Heart right ventricle (tissue), 16 donors: ENCODE measurements around the gene PYGO2. TPM values are rescaled to one million over a fixed set of nuclear protein-coding genes. Genes with fewer than 3 reads are reported as not detected.

Experiments
- ATAC-seq, 8 donors: fragments of 200-7000 bp; cut with Tn5 transposase; one replicate each; pipeline ENCODE4 v1.9.1; 2020; ENCODE audit warnings: mild to moderate bottlenecking in 8 of 8, moderate library complexity in 8 of 8, moderate number of reproducible peaks in 1 of 8
- DNase-seq, 2 donors: peaks; one replicate each; pipeline ENCODE4 v3.0.0-alpha.2; 2020
- H3K27ac ChIP-seq, 10 donors: fragments of 200-600 bp; sonication (generic) in 2 of 10; one replicate each; pipeline versions ENCODE4 v1.5.0 to v1.8.0; 2020 to 2022; ENCODE audit warnings: mild to moderate bottlenecking in 3 of 10
- H3K27me3 ChIP-seq, 7 donors: fragments of 200-600 bp; one replicate each; pipeline ENCODE4 v1.8.0; 2021 to 2022; ENCODE audit warnings: mild to moderate bottlenecking in 2 of 7
- H3K36me3 ChIP-seq, 9 donors: fragments of 200-600 bp; sonication (generic) in 1 of 9; one replicate each; pipeline versions ENCODE4 v1.5.0 to v1.8.0; 2020 to 2022; ENCODE audit warnings: mild to moderate bottlenecking in 2 of 9
- H3K4me1 ChIP-seq, 9 donors: fragments of 200-600 bp; sonication (generic) in 1 of 9; one replicate each; pipeline versions ENCODE4 v1.5.0 to v1.8.0; 2020 to 2022; ENCODE audit warnings: mild to moderate bottlenecking in 4 of 9
- H3K4me3 ChIP-seq, 10 donors: fragments of 200-600 bp; sonication (generic) in 2 of 10; one replicate each; pipeline versions ENCODE4 v1.5.0 to v1.8.0; 2020 to 2022; ENCODE audit warnings: mild to moderate bottlenecking in 7 of 10, moderate library complexity in 2 of 10
- H3K9me3 ChIP-seq, 11 donors: fragments of 200-600 bp in 10 of 11; sonication (generic) in 2 of 11; one replicate each; pipeline versions ENCODE4 v1.5.0 to v1.8.0; 2013 to 2022; ENCODE audit warnings: mild to moderate bottlenecking in 2 of 11, control low read depth in 1 of 11, moderate library complexity in 1 of 11
- WGBS, 2 donors: extraction: QIAGEN DNeasy Blood & Tissue Kit; methylation state at CpG; one replicate each; pipeline ENCODE4 v1.1.7; 2013; ENCODE audit warnings: inconsistent platforms in 1 of 2; 5-methylcytosine and 5-hydroxymethylcytosine counted together
- intact Hi-C, 10 donors: fragments of 100-400 bp; cut with DNase I; formaldehyde crosslinking; loops; one replicate each; pipeline versions ENCODE4 v1.11.1 to v1.14.2; 2022
- polyA plus RNA-seq, 2 donors: library from polyadenylated mRNA; stranded (reverse); fragments of 200-250 nt; gene quantifications; one replicate each; pipeline ENCODE4 v1.2.3, GENCODE V29; 2013
- total RNA-seq, 10 donors: library from RNA; stranded (reverse); fragmentation: NEBNext Ultra II Directional in 3 of 10; extraction: Animal tissue kit (Norgen Biotek cat#: 25700) in 3 of 10; gene quantifications; one replicate each; pipeline versions ENCODE4 v1.2.1 to v1.2.4, GENCODE V29; 2021 to 2023
- TF ChIP-seq, protein P1 (sequence below), 9 donors: fragments of 200-600 bp; sonication (generic) in 2 of 9; IDR thresholded peaks; one replicate each; pipeline versions ENCODE4 v1.5.0 to v1.8.0; 2021 to 2022; ENCODE audit warnings: antibody characterized with exemption in 9 of 9, mild to moderate bottlenecking in 5 of 9, moderate library complexity in 1 of 9
- donor health status: Arrhythmogenic right ventricular cardiomyopathy.
- donor health status: ischemic (EF 13 %, LVEDD 7.1; RV severe dilation, severe dysfunction).
- donor health status: healthy with polysubstance abuse.
- donor health status: DM: no; HTN: yes; CAD: no.
- donor health status: DM: no; HTN: no; CAD: no.
- donor health status: ischemic (EF 25% LVEDD 6.9; RV normal size, moderate dysfunction).
- donor health status: ischemic (EF 25% LVEDD 5.7; RV mildly dilated, moderate dysfunction).
- donor health status: healthy.
- donor health status: DM: yes; HTN: yes; CAD: no.
- donor health status: Ischemic cardiomyopathy.
- donor health status: ischemic (EF 35%, LVEDD 5.7; RV mildly dilated, moderate dysfunction).
- donor health status: nonischemic (EF 11% LVEDD 7.7; RV severe dilation, severe dysfunction).
- donor health status: DM: yes; HTN: yes; CAD: no.
- donor health status: PGD.
- donor health status: ischemic (EF 29% LVEDD 5.4; RV normal size, mild dysfunction).
- donor health status: nonischemic (EF 23%, LVEDD 6.1; RV moderate dilation, normal function).

The PYGO2 gene
- total and polyA plus RNA-seq, 12 donors = 8.8 to 18.0 (median 13.8) TPM

DNA sequence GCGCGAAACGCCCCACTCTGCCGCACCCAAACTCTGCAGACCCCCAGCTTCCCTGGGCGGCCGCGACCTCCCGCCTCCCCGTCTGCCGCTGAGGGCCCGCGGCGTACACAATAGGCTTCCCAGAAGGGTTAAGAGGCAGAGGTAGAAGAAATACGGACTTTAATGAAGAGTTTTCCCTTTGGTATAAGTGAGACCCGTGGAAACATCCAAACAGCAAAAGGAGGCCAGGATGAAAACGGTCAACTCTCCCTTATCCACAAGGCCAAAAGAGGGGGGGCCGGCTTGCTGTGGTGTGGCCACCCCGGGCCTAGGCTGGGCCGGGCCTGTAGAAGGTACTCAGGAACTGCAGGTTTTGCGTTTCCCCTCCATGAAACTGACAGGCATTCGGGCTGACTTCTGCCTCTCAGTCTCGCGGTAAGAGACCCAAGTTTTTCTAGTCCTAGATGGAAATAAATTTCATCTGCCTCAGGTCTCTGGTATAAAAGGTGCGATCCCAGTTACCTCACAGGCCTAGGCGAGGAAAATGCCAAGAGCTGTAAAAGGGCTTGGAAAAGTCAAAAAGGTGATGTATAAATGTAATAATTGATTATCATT is 671 bp upstream of the PYGO2 start:
- ATAC-seq (peak in 6 of 8 donors; percentile 9 to 25 (median 23)), DNase-seq (no peak)
- no peaks in the 10 kb centered on the region for H3K27me3 ChIP-seq
- H3K9me3 ChIP-seq = no peaks in the 10 kb centered on the region
- H3K4me3 ChIP-seq = peak overlapping the region; percentile 81 to 99 (median 90)
- H3K27ac ChIP-seq = peak overlapping the region; percentile 96 to 100 (median 99)
- H3K4me1 ChIP-seq = peaks cover 12 to 49% (median 32%) of the 10 kb centered on the region in 9 donors
- peaks cover 0 to 69% (median 50%) of the 10 kb centered on the region in 9 donors for H3K36me3 ChIP-seq
- WGBS, 2 donors = 4 to 5% methylated on average over 25 of the region's 25 CpGs
- TF ChIP-seq, protein P1, sequence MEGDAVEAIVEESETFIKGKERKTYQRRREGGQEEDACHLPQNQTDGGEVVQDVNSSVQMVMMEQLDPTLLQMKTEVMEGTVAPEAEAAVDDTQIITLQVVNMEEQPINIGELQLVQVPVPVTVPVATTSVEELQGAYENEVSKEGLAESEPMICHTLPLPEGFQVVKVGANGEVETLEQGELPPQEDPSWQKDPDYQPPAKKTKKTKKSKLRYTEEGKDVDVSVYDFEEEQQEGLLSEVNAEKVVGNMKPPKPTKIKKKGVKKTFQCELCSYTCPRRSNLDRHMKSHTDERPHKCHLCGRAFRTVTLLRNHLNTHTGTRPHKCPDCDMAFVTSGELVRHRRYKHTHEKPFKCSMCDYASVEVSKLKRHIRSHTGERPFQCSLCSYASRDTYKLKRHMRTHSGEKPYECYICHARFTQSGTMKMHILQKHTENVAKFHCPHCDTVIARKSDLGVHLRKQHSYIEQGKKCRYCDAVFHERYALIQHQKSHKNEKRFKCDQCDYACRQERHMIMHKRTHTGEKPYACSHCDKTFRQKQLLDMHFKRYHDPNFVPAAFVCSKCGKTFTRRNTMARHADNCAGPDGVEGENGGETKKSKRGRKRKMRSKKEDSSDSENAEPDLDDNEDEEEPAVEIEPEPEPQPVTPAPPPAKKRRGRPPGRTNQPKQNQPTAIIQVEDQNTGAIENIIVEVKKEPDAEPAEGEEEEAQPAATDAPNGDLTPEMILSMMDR (IDR thresholded peaks at IDR 0.05) = no peak
- intact Hi-C loops = loop anchor here in 7 of 10 donors (5.0 kb wide), 3 partner anchors 35 to 55 kb away; partner anchors contain the start of gene ZBTB7B (in 1 of the 7)

DNA sequence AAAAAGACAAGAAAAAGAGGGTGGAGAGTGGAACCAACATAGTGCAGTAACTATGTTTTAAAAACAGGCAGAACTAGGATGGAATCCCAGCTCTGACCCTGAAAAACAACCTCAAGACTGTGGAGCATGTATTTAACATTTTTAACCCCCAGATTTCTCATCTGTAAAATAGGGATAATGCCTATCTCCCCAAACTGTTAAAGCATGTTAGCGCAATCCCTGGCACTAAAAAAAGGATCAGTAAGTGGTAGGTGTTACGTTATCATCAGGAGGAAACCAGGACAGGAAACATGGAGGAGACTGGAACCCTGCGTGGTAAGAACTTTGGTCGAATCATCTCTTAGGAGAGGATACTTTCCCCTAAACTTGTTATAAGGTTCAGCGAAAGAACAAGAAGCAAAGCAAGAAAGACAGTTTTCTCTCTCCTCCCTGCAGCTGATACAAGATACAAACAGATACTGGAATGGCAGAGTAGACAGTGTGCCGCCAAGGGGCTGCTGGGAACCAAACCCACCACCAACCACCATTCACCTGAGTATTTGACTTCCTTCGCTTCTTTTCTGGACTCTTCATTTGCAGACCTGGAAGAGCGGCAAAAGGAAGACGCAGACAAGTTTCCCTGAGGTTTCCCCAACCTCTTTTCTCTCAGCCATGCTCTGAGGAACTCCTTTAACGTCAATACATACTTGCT is 991 bp downstream of the PYGO2 start:
- TF ChIP-seq, protein P1 (IDR thresholded peaks at IDR 0.05) = no peak
- Histone ChIP-seq H3K9me3 (no peaks in the 10 kb centered on the region), H3K36me3 (peaks cover 0 to 52% (median 33%) of the 10 kb centered on the region in 9 donors), H3K27me3 (no peaks in the 10 kb centered on the region), H3K4me1 (peaks cover 15 to 48% (median 36%) of the 10 kb centered on the region in 9 donors), H3K4me3 (peak overlapping the region; percentile 81 to 99 (median 90)), H3K27ac (peak overlapping the region; percentile 96 to 100 (median 99))
- no peak for ATAC-seq
- intact Hi-C loops = loop anchor here in 7 of 10 donors (2.0 to 5.0 kb wide), 4 partner anchors 37 to 57 kb away; partner anchors contain the start of gene ZBTB7B (in 1 of the 7)
- WGBS, 2 donors = 35 to 36% methylated on average over 10 of the region's 10 CpGs
- DNase-seq = no peak

DNA sequence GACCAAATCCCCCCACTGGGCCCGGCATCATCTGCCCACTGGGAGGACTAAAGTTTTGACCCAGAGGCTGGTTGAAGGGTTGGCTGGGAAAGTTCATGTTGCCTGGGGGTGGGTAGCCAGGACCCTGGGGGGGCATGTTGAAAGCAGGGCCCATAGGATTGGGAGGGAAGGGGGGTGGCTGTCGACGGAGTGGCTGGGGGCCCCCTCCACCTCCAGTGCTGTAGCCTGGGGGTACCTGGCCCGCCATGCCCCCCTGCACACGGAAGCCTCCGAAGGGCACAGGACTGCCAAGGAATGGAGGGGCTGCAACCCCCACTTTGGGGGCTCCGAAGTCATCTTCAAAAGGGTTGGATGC is 2.2 kb downstream of the PYGO2 start:
- Histone ChIP-seq H3K4me3 (no peak overlapping the region), H3K27ac (no peak overlapping the region), H3K9me3 (no peaks in the 10 kb centered on the region), H3K27me3 (no peaks in the 10 kb centered on the region), H3K4me1 (peaks cover 20 to 60% (median 48%) of the 10 kb centered on the region in 9 donors), H3K36me3 (peaks cover 0 to 40% (median 24%) of the 10 kb centered on the region in 9 donors)
- DNase-seq (no peak), ATAC-seq (no peak)
- intact Hi-C loops = loop anchor here in 3 of 10 donors (5.0 to 10.0 kb wide), 3 partner anchors 55 to 93 kb away; partner anchors contain the start of gene ADAM15 (in 1 of the 3)
- TF ChIP-seq, protein P1 (IDR thresholded peaks at IDR 0.05) = no peak
- 86 to 94% methylated on average over 7 of the region's 7 CpGs for WGBS, 2 donors

DNA sequence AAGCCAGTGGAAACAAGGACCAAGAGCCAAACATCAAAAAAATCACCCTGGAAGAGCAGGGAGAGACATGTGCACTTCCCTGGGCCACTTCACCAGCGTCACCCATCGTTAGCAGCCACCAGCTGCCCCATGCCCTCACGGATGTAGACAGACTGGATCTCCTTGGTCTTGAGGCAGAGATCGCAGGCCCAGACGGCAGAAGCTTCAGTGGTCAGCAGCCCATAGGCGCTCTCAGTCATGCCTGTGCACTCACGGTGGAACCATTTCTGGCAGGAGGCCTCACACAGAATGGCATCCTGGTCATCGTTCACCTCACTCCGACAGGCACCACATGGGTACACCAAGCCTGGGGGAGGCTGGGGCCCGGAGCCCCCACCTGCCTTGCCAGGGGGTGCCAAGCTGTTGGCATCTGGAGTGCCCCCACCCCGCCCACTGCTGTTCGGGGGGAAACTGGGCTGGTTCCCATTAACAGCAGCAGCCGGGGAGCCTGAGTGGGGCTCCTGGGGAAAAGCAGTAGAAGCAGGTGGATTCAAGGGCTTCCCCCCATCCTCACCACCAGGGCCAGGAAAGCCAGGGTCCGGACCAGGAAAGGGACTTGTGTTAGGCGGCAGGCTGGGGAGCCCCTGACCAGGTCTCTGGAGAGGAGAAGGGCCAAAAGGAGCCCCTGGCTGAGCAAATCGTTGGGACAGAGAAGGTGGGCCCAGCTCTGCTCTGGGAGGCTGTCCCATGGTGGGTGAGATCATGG is 2.7 kb downstream of the PYGO2 start:
- DNase-seq (no peak), ATAC-seq (no peak)
- H3K36me3 ChIP-seq = peaks cover 0 to 35% (median 24%) of the 10 kb centered on the region in 9 donors
- TF ChIP-seq, protein P1 (IDR thresholded peaks at IDR 0.05) = no peak
- no peaks in the 10 kb centered on the region for H3K9me3 ChIP-seq
- intact Hi-C loops = loop anchor here in 3 of 10 donors (5.0 to 10.0 kb wide), 3 partner anchors 56 to 93 kb away; partner anchors contain the start of gene ADAM15 (in 1 of the 3)
- no peaks in the 10 kb centered on the region for H3K27me3 ChIP-seq
- 87 to 89% methylated on average over 16 of the region's 16 CpGs for WGBS, 2 donors
- peaks cover 20 to 66% (median 53%) of the 10 kb centered on the region in 9 donors for H3K4me1 ChIP-seq
- H3K27ac ChIP-seq = no peak overlapping the region
- H3K4me3 ChIP-seq = no peak overlapping the region
